SKM-1 (cell line): Measurements from ENCODE around the gene TMEM222.

Experiments
- DNase-seq: peaks from one replicate; lab custom pipeline; 2025; ENCODE audit not compliant: unreplicated experiment; lab: John Stamatoyannopoulos, UW

TMEM222 gene

GRCh38 chr1:27306071-27306470 is 15.9 kb upstream of the TMEM222 start:
- no peak for DNase-seq

GRCh38 chr1:27306892-27307761 is 14.8 kb upstream of the TMEM222 start:
- no peak for DNase-seq

DNA sequence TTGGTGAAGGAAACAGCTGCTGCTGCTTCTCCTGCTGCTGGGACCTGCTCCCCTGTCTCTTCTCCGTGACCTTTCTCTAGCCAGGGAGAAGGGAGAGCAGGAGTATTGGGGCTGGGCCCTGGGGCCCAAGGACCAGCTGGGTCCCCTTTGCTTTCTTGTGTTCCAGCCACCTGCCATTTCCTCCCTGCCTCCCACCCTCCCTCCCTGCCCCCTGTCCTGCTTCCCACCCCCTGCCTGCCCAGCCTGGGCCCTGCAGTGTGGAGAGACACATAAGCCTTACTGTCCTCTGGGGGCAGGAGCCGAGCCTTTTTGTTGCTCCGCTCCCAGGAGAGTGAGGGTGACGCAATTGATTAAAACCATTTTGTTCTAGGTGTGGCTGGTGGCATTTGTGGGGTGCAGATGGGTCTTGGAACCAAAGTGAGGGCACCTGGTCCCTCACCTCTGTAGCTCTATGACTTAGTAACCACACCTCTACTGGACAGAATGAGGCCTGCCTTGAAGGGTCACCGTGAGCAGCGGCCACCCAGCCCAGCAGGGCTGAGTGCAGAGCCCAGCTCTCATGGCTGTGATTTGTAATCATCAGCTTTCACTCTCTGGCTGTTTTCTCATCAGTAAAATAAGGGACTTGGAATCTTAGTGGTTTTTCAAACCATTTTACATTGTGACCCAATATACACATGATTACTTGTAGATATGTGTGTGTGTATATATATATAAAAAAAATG is 13.9 kb upstream of the TMEM222 start:
- DNase-seq: no peak

DNA sequence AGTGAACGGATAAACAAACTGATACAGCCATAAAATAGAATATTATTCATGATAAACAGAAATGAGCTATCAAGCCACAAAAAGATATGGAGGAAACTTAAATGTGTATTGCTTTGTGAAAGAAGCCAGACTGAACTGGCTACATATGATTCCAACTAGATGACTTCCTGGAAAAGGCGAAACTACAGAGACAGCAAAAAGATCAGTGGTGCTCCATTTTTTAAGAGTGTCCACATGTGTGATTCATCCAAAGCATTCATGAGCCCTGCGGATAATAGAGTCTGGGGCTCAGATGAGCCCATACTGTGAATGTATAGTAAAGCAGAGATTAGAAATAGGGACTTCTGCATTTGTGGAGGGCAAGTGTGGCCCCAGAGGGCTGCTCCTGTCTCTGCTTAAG is 7.8 kb upstream of the TMEM222 start:
- no peak for DNase-seq

- DNase-seq: no peak
Observed at GRCh38 chr1:27314737-27315136, 7.2 kb upstream of the TMEM222 start.

DNA sequence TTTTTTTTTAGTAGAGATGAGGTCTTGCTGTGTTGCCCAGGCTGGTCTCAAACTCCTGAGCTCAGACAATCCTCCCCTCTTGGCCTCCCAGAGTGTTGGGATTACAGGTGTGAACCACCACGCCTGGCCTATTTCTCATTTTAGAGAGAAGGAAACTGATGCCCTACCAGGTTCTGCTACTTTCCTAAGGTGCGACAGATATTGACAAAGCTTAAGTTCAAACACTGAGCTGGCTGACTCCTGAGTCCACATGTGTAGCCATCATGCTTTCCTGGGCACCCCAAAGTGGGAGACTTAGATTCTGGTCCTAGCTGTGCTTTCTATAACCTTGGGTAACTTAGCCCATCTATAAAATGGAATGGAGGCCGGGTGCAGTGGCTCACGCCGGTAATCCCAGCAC is 5.1 kb upstream of the TMEM222 start:
- no peak for DNase-seq

DNA sequence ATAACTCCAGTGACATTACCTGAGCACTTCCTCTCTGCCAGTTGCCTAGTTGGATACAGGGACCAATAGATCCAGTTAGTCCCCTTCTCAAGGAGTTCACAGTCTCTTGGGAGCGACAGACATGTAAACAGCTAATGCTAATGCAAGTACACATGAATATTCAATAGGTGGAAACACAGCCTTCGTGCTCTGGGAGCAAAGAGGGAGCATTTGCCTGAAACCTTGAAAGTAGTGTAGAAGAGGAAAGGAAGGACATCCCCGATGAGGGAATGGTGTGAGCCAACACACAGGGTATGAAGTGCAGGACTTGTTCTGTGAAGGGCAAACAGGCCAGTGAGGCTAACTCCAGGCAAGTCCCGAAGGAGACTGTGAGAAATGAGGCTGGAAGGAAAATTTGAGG is 3.8 kb upstream of the TMEM222 start:
- no peak for DNase-seq

DNA sequence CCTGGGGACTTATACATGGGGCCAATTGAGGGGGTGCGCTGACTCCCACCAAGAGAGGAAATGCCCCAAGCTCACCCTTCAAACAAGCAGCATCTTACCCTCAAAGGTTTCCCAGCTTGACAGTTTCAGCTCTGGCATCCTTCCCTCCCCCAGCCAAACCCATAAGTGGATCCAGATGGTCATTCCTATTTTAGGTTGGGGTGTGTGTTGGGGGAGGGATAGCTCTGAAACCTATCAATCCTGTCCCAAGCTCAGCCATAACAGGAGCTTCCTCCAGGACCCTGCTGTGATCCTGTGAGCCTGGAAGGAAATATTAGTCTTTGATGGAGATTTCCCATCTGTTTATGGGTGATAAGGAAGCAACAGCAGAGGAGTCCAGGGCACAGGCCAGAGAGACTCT is 3.4 kb upstream of the TMEM222 start:
- DNase-seq: no peak

GRCh38 chr1:27322569-27323240 is 742 bp downstream of the TMEM222 start:
- no peak for DNase-seq

GRCh38 chr1:27325286-27325685 is 3.3 kb downstream of the TMEM222 start:
- DNase-seq: no peak

DNA sequence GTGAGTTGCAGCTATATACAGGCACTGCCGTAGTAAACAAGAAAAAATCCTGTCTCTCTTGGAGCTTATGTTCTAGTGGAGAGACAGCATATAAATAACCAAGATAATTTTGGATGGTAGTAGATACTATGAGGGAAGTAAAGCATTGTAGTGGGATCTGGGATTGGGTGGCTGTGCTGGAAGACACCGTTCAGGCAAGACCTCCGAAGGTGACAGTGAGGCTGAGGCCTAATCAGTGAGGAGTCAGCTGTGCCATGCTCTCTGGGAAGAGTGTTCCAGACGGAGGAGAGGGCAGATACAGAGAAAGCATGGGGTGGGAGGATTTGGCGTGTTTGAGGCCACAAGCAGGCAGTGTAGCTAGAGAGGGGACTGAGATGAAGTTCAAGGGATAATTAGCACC is 6.0 kb downstream of the TMEM222 start:
- DNase-seq: no peak

DNA sequence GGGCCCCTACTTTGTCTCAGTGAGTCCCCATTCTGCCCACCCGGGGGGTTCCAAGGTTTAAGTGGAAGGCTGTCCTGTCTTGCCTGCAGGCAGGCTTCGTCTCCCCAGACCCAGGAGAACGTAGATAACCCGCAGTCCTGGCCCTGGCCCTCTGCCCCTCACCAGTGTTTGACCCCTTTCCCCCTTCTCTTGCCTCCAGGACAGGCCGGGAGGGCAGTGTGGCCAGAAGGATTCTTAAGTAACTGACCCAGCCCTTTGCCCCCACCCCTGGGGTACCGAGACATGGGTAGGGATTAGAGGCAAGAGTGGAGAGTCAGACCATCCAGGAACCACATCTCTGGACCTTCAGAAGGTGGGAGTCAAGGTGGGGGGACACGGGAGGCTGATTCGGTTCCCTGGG is 8.8 kb downstream of the TMEM222 start:
- DNase-seq: no peak

- DNase-seq: no peak
Observed at GRCh38 chr1:27331426-27331825, 9.5 kb downstream of the TMEM222 start.

GRCh38 chr1:27331922-27332321 is 10.0 kb downstream of the TMEM222 start:
- no peak for DNase-seq

DNA sequence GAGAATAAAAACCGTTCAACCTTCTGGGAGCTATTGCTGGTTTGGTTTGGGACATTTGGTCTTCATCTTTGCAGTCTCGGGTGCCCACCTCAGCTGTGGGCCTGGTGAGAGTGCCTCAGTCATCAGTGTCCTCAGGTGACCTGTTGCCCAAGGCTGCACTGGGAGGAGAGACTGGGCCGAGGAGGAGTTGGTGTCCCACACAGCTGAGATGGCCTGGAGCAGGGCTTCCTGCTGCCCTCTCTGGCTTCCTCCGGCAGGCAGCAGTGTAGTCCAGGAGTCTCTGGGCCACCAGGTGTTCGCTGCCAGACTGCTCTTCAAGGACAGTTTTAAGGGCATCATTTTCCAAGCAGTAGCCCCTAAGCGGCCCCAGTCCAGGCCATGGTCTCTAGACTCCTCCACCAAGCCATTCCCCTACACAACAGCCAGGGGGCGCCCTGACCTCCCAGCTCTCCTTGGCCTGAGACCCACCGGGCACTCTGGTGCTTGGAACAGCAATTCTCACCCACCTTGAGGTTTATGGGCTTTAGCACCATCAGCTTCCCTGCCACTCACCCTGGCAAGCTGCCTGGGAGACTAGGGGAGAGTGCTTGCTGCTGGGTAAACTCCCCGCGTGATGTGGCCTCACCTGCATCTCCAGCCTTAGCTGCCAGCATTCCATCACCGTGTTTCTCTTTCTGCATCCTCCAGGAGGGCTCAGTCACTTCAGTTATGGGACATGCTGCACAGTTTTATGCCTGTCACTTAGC is 10.7 kb downstream of the TMEM222 start:
- DNase-seq: peak; percentile 23

DNA sequence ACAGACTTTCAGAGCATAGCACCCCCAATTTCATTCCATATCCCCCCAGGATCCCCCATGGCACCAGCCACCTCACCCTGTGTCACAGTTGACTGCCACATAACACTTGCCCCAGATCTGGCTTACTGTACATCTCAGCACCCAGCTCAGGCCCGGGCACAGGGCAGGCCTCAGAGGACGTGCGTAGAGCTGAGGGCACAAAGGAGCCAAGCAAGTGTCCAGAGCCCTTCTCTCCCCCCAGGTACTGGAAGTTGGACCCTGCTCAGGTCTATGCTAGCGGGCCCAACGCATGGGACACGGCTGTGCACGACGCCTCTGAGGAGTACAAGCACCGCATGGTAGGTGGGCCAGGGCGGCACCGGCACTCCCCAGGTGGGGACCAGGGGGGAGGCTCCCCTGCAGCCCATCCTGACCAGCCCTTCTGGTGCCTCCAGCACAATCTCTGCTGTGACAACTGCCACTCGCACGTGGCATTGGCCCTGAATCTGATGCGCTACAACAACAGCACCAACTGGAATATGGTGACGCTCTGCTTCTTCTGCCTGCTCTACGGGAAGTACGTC is 11.8 kb downstream of the TMEM222 start:
- DNase-seq: no peak

GRCh38 chr1:27335506-27336422 is 13.8 kb downstream of the TMEM222 start:
- no peak for DNase-seq

GRCh38 chr1:27336756-27337155 is 14.8 kb downstream of the TMEM222 start:
- no peak for DNase-seq

GRCh38 chr1:27338751-27339150 is 16.8 kb downstream of the TMEM222 start:
- no peak for DNase-seq

GRCh38 chr1:27339213-27339612 is 17.2 kb downstream of the TMEM222 start:
- DNase-seq: no peak
